Ishikawa (cell line): ENCODE measurements around the gene BLCAP.

Experiments
- CREB1 ChIP-seq: IDR thresholded peaks from 2 replicates; pipeline ENCODE4 v1.6.1; 2012; ENCODE audit warnings: low read depth
- EGR1 ChIP-seq: IDR thresholded peaks from 2 replicates; pipeline ENCODE4 v1.6.1; 2012
- EP300 ChIP-seq: IDR thresholded peaks from 2 replicates; pipeline ENCODE4 v1.6.1; 2012; ENCODE audit warnings: borderline replicate concordance
- RAD21 ChIP-seq: IDR thresholded peaks from 2 replicates; pipeline ENCODE4 v1.6.1; 2012; ENCODE audit warnings: low read depth
- YY1 ChIP-seq: IDR thresholded peaks from 2 replicates; pipeline ENCODE4 v1.6.1; 2012; ENCODE audit warnings: low read depth
- TF ChIP-seq, protein P1 (sequence below): IDR thresholded peaks from 2 replicates; pipeline ENCODE4 v1.6.1; 2012

- TF ChIP-seq, protein P1, sequence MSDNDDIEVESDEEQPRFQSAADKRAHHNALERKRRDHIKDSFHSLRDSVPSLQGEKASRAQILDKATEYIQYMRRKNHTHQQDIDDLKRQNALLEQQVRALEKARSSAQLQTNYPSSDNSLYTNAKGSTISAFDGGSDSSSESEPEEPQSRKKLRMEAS, result no peak
- TF ChIP-seq CREB1 (no peak), YY1 (no peak), EGR1 (no peak), EP300 (no peak), RAD21 (no peak)
Measured at GRCh38 chr20:37473249-37474000, 54.3 kb downstream of the BLCAP start.
